HL-60 (cell line): ENCODE measurements around the gene PLCB1.

ENCODE experiments used
- DNase-seq, 2 experiments: peaks; one replicate each; pipeline ENCODE4 v3.0.0-alpha.2; 2010 to 2020; ENCODE audit warnings: low read depth in 1 of 2, low spot score in 1 of 2
- H3K27ac ChIP-seq: fragments of 250-450 bp; sonication (Bioruptor Pico); replicated peaks from 2 replicates; pipeline ENCODE4 v1.5.1; 2020; ENCODE audit warnings: mild to moderate bottlenecking, moderate library complexity
- H3K27me3 ChIP-seq: fragments of 250-450 bp; sonication (Bioruptor Pico); 2 replicates; pipeline ENCODE4 v1.5.1; 2021; ENCODE audit warnings: mild to moderate bottlenecking, moderate library complexity; ENCODE audit not compliant: insufficient read depth, poor library complexity, severe bottlenecking
- H3K4me3 ChIP-seq: replicated peaks from 2 replicates; pipeline ENCODE4 v1.5.1; 2011; ENCODE audit warnings: mild to moderate bottlenecking, control low read depth, low read length; ENCODE audit not compliant: insufficient read depth
- CTCF ChIP-seq: IDR thresholded peaks from one replicate; pipeline ENCODE4 v1.5.1; 2011; ENCODE audit warnings: low read length, control low read depth, inconsistent platforms; ENCODE audit not compliant: insufficient read depth
- GABPA ChIP-seq: IDR thresholded peaks from 2 replicates; pipeline ENCODE4 v1.6.1; 2012; ENCODE audit warnings: low read depth
- POLR2AphosphoS5 ChIP-seq: IDR thresholded peaks from 2 replicates; pipeline ENCODE4 v1.6.1; 2012; ENCODE audit warnings: low read depth
- REST ChIP-seq: IDR thresholded peaks from 2 replicates; pipeline ENCODE4 v1.6.1; 2012; ENCODE audit warnings: low read depth; ENCODE audit not compliant: insufficient replicate concordance
- SPI1 ChIP-seq: IDR thresholded peaks from 2 replicates; pipeline ENCODE4 v1.6.1; 2012; ENCODE audit warnings: low read depth, mild to moderate bottlenecking, borderline replicate concordance

Gene PLCB1

GRCh38 chr20:8401556-8401955, 269.5 kb downstream of the PLCB1 start:
- DNase-seq, result no peak
- H3K27ac ChIP-seq, result no peak overlapping the region
- TF ChIP-seq GABPA (no peak), CTCF (no peak), REST (no peak), POLR2AphosphoS5 (no peak), SPI1 (no peak)
- H3K4me3 ChIP-seq, result no peak overlapping the region
- no peaks in the 10 kb centered on the region for H3K27me3 ChIP-seq

- Histone ChIP-seq H3K27ac (no peak overlapping the region), H3K4me3 (no peak overlapping the region), H3K27me3 (no peaks in the 10 kb centered on the region)
- no peak for TF ChIP-seq SPI1
- TF ChIP-seq CTCF, result no peak
- no peak for TF ChIP-seq GABPA
- no peak for TF ChIP-seq POLR2AphosphoS5
- no peak for TF ChIP-seq REST
- no peak for DNase-seq
Observed at GRCh38 chr20:8402798-8403197, 270.7 kb downstream of the PLCB1 start.

GRCh38 chr20:8404912-8405635, 273.0 kb downstream of the PLCB1 start:
- Histone ChIP-seq H3K4me3 (no peak overlapping the region), H3K27ac (no peak overlapping the region), H3K27me3 (no peaks in the 10 kb centered on the region)
- DNase-seq, result peak in 1 of 2 experiments; percentile 57
- TF ChIP-seq CTCF, result no peak
- TF ChIP-seq SPI1, result no peak
- TF ChIP-seq POLR2AphosphoS5, result no peak

GRCh38 chr20:8406391-8406790, 274.3 kb downstream of the PLCB1 start:
- DNase-seq, result no peak
- no peaks in the 10 kb centered on the region for H3K27me3 ChIP-seq

More at GRCh38 chr20:8406391-8406790, 274.3 kb downstream of the PLCB1 start:
- no peak overlapping the region for H3K27ac ChIP-seq
- TF ChIP-seq CTCF (no peak), GABPA (no peak), POLR2AphosphoS5 (no peak)
- no peak overlapping the region for H3K4me3 ChIP-seq
